GM13976 (cell line): ENCODE measurements around the gene ZNF710.

Experiments used
- DNase-seq: peaks from one replicate; pipeline ENCODE4 v3.0.0; 2012; ENCODE audit warnings: low spot score
- CTCF ChIP-seq: IDR thresholded peaks from 2 replicates; pipeline ENCODE4 v1.5.1; 2012; ENCODE audit warnings: borderline replicate concordance, mild to moderate bottlenecking; ENCODE audit not compliant: insufficient read depth; ENCODE audit errors: extremely low read depth, missing control alignments, control extremely low read depth
- in situ Hi-C: fragments of 300-500 bp; cut with MboI; formaldehyde crosslinking; loops from one replicate; pipeline ENCODE4 v1.12.0; 2022; ENCODE audit warnings: low sequenced_read_pairs, mixed read lengths, inconsistent platforms; ENCODE audit not compliant: unreplicated experiment

The ZNF710 gene

GRCh38 chr15:90126596-90127435, 125.7 kb downstream of the ZNF710 start:
- no peak for TF ChIP-seq CTCF

GRCh38 chr15:90130291-90130690, 129.2 kb downstream of the ZNF710 start:
- in situ Hi-C loops = no loop called here
- no peak for TF ChIP-seq CTCF
- DNase-seq = no peak

More at GRCh38 chr15:90126596-90127435, 125.7 kb downstream of the ZNF710 start:
- DNase-seq = no peak
- in situ Hi-C loops = no loop called here
